ENCODE data around the gene PPM1A. TPM values are rescaled to one million over a fixed set of nuclear protein-coding genes. Genes with fewer than 3 reads are reported as not detected.

The PPM1A gene
- total RNA-seq, 2 donors from 2014 or later: 63.0 to 126 TPM

GRCh38 chr14:60254176-60254575 is 5.2 kb downstream of the PPM1A start:
- no peaks in the 10 kb centered on the region for H3K9me3 ChIP-seq
- no peaks in the 10 kb centered on the region for H3K36me3 ChIP-seq
- no peaks in the 10 kb centered on the region for H3K27me3 ChIP-seq
- peak overlapping the region; percentile 39 for H3K27ac ChIP-seq
- no peak for TF ChIP-seq CTCF (IDR thresholded peaks at IDR 0.05)
- no peak overlapping the region for H3K4me3 ChIP-seq
- H3K4me1 ChIP-seq: no peaks in the 10 kb centered on the region
- DNase-seq: peak; percentile 70
- no peak overlapping the region for H3K9ac ChIP-seq (ENCODE audit: low read depth in 2 of 2, low read length in 2 of 2)
- intact Hi-C loops (cut with DNase I): no loop called here

- Histone ChIP-seq H3K4me3 (no peak overlapping the region), H3K27ac (no peak overlapping the region), H3K9me3 (no peaks in the 10 kb centered on the region), H3K27me3 (no peaks in the 10 kb centered on the region), H3K9ac (ENCODE audit: low read depth in 2 of 2, low read length in 2 of 2) (no peak overlapping the region), H3K36me3 (no peaks in the 10 kb centered on the region), H3K4me1 (no peaks in the 10 kb centered on the region)
- no peak for TF ChIP-seq CTCF (IDR thresholded peaks at IDR 0.05)
- DNase-seq: no peak
- intact Hi-C loops (cut with DNase I): no loop called here
Measured at GRCh38 chr14:60257865-60258264, 8.8 kb downstream of the PPM1A start.

- TF ChIP-seq CTCF (IDR thresholded peaks at IDR 0.05): no peak
- no peak for DNase-seq
- no peak overlapping the region for H3K27ac ChIP-seq
- H3K4me3 ChIP-seq: no peak overlapping the region
- no peaks in the 10 kb centered on the region for H3K9me3 ChIP-seq
- H3K36me3 ChIP-seq: no peaks in the 10 kb centered on the region
- no peaks in the 10 kb centered on the region for H3K4me1 ChIP-seq
- H3K9ac ChIP-seq (ENCODE audit: low read depth in 2 of 2, low read length in 2 of 2): no peak overlapping the region
- H3K27me3 ChIP-seq: no peaks in the 10 kb centered on the region
- intact Hi-C loops (cut with DNase I): no loop called here
Measured at GRCh38 chr14:60265163-60265562, 16.1 kb downstream of the PPM1A start.

GRCh38 chr14:60266021-60266937 is 17.3 kb downstream of the PPM1A start:
- Histone ChIP-seq H3K9ac (ENCODE audit: low read depth in 2 of 2, low read length in 2 of 2) (no peak overlapping the region), H3K9me3 (no peaks in the 10 kb centered on the region), H3K36me3 (no peaks in the 10 kb centered on the region), H3K4me3 (no peak overlapping the region), H3K27ac (no peak overlapping the region), H3K27me3 (no peaks in the 10 kb centered on the region), H3K4me1 (no peaks in the 10 kb centered on the region)
- no peak for DNase-seq
- peak; percentile 38 for TF ChIP-seq CTCF (IDR thresholded peaks at IDR 0.05)
- intact Hi-C loops (cut with DNase I): no loop called here

- no peak overlapping the region for H3K4me3 ChIP-seq
- no peak for DNase-seq
- H3K36me3 ChIP-seq: no peaks in the 10 kb centered on the region
- intact Hi-C loops (cut with DNase I): no loop called here
- no peaks in the 10 kb centered on the region for H3K4me1 ChIP-seq
- no peak for TF ChIP-seq CTCF (IDR thresholded peaks at IDR 0.05)
- H3K9ac ChIP-seq (ENCODE audit: low read depth in 2 of 2, low read length in 2 of 2): no peak overlapping the region
- H3K9me3 ChIP-seq: no peaks in the 10 kb centered on the region
- no peak overlapping the region for H3K27ac ChIP-seq
- H3K27me3 ChIP-seq: no peaks in the 10 kb centered on the region
Measured at GRCh38 chr14:60272177-60272576, 23.2 kb downstream of the PPM1A start.

All from colonic mucosa (tissue), 4 donors.